Spleen (tissue), 11 donors: ENCODE measurements around the gene PARD3. TPM values are rescaled to one million over a fixed set of nuclear protein-coding genes. Genes with fewer than 3 reads are reported as not detected.
"Not testable (repeated sequence)": the region's sequence is repeated elsewhere in the genome, so short reads cannot be mapped to it uniquely, and the experiment has no call there.

Source experiments
- DNase-seq: peaks from one replicate; pipeline ENCODE4 v3.0.0-alpha.2; 2020
- H3K27ac ChIP-seq, 8 donors: fragments of 200-600 bp; sonication (generic) in 7 of 8; 1 replicate in 4 of 8; 2 replicates in 4 of 8; pipeline versions ENCODE4 v1.5.0 to v1.8.0; 2016 to 2021; ENCODE audit warnings: inconsistent platforms in 4 of 8, mild to moderate bottlenecking in 4 of 8, moderate library complexity in 1 of 8
- H3K27me3 ChIP-seq, 7 donors: fragments of 200-600 bp; sonication (generic) in 6 of 7; replicated peaks in 1 of 7; 1 replicate in 4 of 7; 2 replicates in 3 of 7; pipeline versions ENCODE4 v1.5.0 to v1.8.0; 2016 to 2021; ENCODE audit warnings: inconsistent platforms in 3 of 7, mild to moderate bottlenecking in 1 of 7
- H3K36me3 ChIP-seq, 6 donors: fragments of 200-600 bp; sonication (generic) in 5 of 6; 1 replicate in 4 of 6; 2 replicates in 2 of 6; pipeline versions ENCODE4 v1.5.0 to v1.8.0; 2016 to 2021; ENCODE audit warnings: inconsistent platforms in 2 of 6
- H3K4me1 ChIP-seq, 6 donors: fragments of 200-600 bp; sonication (generic) in 5 of 6; 1 replicate in 3 of 6; 2 replicates in 3 of 6; pipeline versions ENCODE4 v1.5.0 to v1.8.0; 2016 to 2021; ENCODE audit warnings: inconsistent platforms in 3 of 6
- H3K4me3 ChIP-seq, 8 donors: fragments of 200-600 bp; sonication (generic) in 7 of 8; 1 replicate in 4 of 8; 2 replicates in 4 of 8; pipeline versions ENCODE4 v1.5.0 to v1.8.0; 2016 to 2021; ENCODE audit warnings: inconsistent platforms in 4 of 8, mild to moderate bottlenecking in 4 of 8, moderate library complexity in 2 of 8
- H3K9me3 ChIP-seq, 8 donors: fragments of 200-600 bp; sonication (generic) in 7 of 8; 1 replicate in 4 of 8; 2 replicates in 4 of 8; pipeline versions ENCODE4 v1.5.0 to v1.8.0; 2016 to 2021; ENCODE audit warnings: inconsistent platforms in 4 of 8
- POLR2A ChIP-seq, 3 donors: fragments of 450-650 bp; IDR thresholded peaks; one replicate each; pipeline ENCODE4 v1.5.1; 2017; ENCODE audit warnings: antibody characterized with exemption in 3 of 3, mild to moderate bottlenecking in 1 of 3
- POLR2AphosphoS5 ChIP-seq, 3 donors: sonication (generic); formaldehyde crosslinking; IDR thresholded peaks; one replicate each; pipeline ENCODE4 v1.5.1; 2017; ENCODE audit warnings: antibody characterized with exemption in 3 of 3
- WGBS, 5 donors: extraction: QIAGEN DNeasy Blood & Tissue Kit in 3 of 5; methylation state at CpG; one replicate each; pipeline versions ENCODE4 v1.1.5 to v1.1.7; 2013 to 2018; 5-methylcytosine and 5-hydroxymethylcytosine counted together
- intact Hi-C: fragments of 100-400 bp; cut with DNase I; formaldehyde crosslinking; loops from one replicate; pipeline ENCODE4 v1.15.0; 2023; ENCODE audit warnings: low total_unique reads
- polyA plus RNA-seq, 3 donors: library from polyadenylated mRNA; stranded (reverse); fragments of 200-250 nt; gene quantifications; one replicate each; pipeline ENCODE4 v1.2.1, GENCODE V29; 2013
- total RNA-seq, 7 donors: library from RNA; depleted of rRNA in 3 of 7; stranded (reverse); fragments of >200 nt in 3 of 7; fragmentation: NEBNext Ultra II Directional in 4 of 7; extraction: Animal tissue kit (Norgen Biotek cat#: 25700) in 4 of 7; gene quantifications; one replicate each; pipeline versions ENCODE4 v1.1.0 to v1.2.1, GENCODE V29; 2016 to 2021
- TF ChIP-seq, protein P1 (sequence below), 11 experiments: fragments of 200-600 bp in 7 of 11; fragments of 450-650 bp in 4 of 11; sonication (generic) in 4 of 11; IDR thresholded peaks in 8 of 11; conservative IDR thresholded peaks in 3 of 11; 1 replicate in 7 of 11; 2 replicates in 4 of 11; pipeline versions ENCODE4 v1.4.0 to v1.8.0; 2016 to 2021; ENCODE audit warnings: antibody characterized with exemption in 11 of 11, inconsistent platforms in 4 of 11, mild to moderate bottlenecking in 1 of 11
- donor health status: healthy with polysubstance abuse.
- donor health status: DM: no; HTN: no; CAD: no; lungs with moderate emphysema.
- donor health status: DM: no; HTN: no; CAD: no.
- donor health status: Bipolar disorder and iron deficiency.
- donor health status: healthy.
- donor health status: DM: no; HTN: no; CAD: no.
- donor health status: DM: yes; HTN: yes; CAD: no.

PARD3 gene
- total and polyA plus RNA-seq, 10 donors: 2.8 to 18.9 (median 10.8) TPM

DNA sequence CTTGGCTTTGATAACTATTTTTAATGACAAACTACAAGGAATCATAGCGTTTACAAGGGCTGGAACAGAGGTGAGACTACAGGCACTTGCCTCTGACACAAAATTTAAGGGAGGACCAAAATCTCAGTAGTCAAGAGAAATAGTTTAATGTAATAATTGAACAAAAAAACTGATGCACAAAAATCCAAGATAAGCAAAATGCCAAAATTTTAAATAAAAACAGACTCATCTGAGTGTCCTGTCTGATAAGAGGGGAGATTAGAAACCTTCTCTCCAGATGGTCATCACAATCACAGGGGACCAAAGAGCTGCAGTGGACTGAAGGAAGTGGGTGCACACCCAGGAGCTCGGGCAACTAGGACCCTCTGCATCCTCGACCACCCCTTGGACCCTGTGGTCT is 70.5 kb downstream of the PARD3 start:
- Histone ChIP-seq H3K4me1 (peaks cover 0 to 6% (median 0%) of the 10 kb centered on the region in 6 donors), H3K27me3 (peaks cover 0 to 7% (median 0%) of the 10 kb centered on the region in 7 donors), H3K36me3 (no peaks in the 10 kb centered on the region), H3K4me3 (no peak overlapping the region), H3K9me3 (no peaks in the 10 kb centered on the region), H3K27ac (no peak overlapping the region)
- WGBS, 5 donors: 80 to 92% (median 84%) methylated on average over 3 of the region's 3 CpGs
- TF ChIP-seq POLR2AphosphoS5 (IDR thresholded peaks at IDR 0.05) (no peak), POLR2A (IDR thresholded peaks at IDR 0.05) (no peak)
- TF ChIP-seq, protein P1, sequence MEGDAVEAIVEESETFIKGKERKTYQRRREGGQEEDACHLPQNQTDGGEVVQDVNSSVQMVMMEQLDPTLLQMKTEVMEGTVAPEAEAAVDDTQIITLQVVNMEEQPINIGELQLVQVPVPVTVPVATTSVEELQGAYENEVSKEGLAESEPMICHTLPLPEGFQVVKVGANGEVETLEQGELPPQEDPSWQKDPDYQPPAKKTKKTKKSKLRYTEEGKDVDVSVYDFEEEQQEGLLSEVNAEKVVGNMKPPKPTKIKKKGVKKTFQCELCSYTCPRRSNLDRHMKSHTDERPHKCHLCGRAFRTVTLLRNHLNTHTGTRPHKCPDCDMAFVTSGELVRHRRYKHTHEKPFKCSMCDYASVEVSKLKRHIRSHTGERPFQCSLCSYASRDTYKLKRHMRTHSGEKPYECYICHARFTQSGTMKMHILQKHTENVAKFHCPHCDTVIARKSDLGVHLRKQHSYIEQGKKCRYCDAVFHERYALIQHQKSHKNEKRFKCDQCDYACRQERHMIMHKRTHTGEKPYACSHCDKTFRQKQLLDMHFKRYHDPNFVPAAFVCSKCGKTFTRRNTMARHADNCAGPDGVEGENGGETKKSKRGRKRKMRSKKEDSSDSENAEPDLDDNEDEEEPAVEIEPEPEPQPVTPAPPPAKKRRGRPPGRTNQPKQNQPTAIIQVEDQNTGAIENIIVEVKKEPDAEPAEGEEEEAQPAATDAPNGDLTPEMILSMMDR (IDR thresholded peaks at IDR 0.05 in 8 of 11, conservative IDR thresholded peaks at IDR 0.05 in 3 of 11): no peak
- intact Hi-C loops: no loop called here
- DNase-seq: no peak

DNA sequence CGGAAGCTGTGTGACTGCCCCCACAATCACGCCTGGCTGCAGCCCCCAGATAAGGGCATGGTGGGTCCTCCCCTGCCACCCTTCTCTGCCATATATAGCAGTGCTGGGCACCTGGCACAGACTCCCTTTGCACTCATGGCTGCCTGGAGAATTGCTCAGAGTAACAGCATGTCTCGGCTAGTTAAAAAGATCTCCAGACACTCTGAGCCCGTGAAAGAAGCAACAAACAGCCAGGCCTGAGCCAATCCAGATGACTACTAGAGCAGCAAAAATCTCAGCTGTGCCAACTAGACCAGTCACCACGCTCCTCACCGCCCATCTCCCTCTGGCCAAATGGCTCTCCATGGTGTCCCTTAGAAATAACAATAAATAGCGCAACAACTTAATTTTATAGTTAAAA is 71.3 kb downstream of the PARD3 start:
- intact Hi-C loops: no loop called here
- Histone ChIP-seq H3K27ac (no peak overlapping the region), H3K36me3 (no peaks in the 10 kb centered on the region), H3K9me3 (no peaks in the 10 kb centered on the region), H3K4me3 (no peak overlapping the region), H3K4me1 (peaks cover 0 to 6% (median 0%) of the 10 kb centered on the region in 6 donors), H3K27me3 (peaks cover 0 to 11% (median 0%) of the 10 kb centered on the region in 7 donors)
- no peak for DNase-seq
- WGBS, 5 donors: 69 to 92% (median 88%) methylated on average over 5 to 7 of the region's 7 CpGs
- TF ChIP-seq POLR2A (IDR thresholded peaks at IDR 0.05) (no peak), POLR2AphosphoS5 (IDR thresholded peaks at IDR 0.05) (no peak)
- TF ChIP-seq, protein P1 (IDR thresholded peaks at IDR 0.05 in 8 of 11, conservative IDR thresholded peaks at IDR 0.05 in 3 of 11): no peak

DNA sequence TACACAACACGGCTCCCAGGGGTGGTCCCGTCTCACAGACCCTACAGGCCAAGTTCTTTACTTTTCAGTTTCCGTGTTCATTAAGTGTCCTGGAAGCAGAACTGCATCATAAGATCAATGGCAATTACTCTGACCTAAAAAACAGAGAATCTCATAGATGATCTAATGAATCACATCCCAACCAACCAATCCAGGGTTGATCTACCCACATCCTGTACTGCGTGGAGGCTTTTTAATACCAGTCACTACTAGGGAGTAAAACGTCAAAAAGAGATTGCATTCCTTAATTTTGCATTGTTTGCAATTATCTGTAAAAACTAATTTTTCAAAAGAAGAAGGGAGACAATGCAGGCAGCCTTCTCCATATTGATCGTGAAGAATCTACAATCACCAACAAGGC is 72.6 kb downstream of the PARD3 start:
- WGBS, 5 donors: 82 to 88% (median 84%) methylated on average over 6 of the region's 6 CpGs
- TF ChIP-seq, protein P1 (IDR thresholded peaks at IDR 0.05 in 8 of 11, conservative IDR thresholded peaks at IDR 0.05 in 3 of 11): no peak
- TF ChIP-seq POLR2AphosphoS5 (IDR thresholded peaks at IDR 0.05) (no peak), POLR2A (IDR thresholded peaks at IDR 0.05) (no peak)
- Histone ChIP-seq H3K4me1 (peaks cover 0 to 6% (median 0%) of the 10 kb centered on the region in 6 donors), H3K36me3 (no peaks in the 10 kb centered on the region), H3K27ac (no peak overlapping the region), H3K9me3 (no peaks in the 10 kb centered on the region), H3K4me3 (no peak overlapping the region), H3K27me3 (peaks cover 0 to 15% (median 0%) of the 10 kb centered on the region in 7 donors)
- intact Hi-C loops: no loop called here
- DNase-seq: no peak

DNA sequence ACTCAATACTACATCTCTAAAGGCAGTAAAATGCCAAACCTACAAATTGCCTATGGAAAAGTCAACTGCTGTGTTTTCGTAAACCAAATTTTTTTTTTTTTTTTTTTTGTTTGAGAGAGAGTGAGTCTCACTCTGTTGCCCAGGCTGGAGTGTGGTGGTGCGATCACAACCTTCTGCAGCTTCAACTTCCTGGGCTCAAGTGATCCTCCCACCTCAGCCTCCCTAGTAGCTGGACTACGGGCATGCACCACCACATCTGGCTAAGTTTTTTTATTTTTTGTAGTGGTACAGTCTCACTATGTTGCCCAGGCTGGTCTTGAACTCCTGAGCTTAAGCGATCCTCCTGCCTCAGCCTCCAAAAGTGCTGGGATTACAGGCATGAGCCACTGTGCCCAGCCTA is 74.0 kb downstream of the PARD3 start:
- H3K4me3 ChIP-seq, H3K9me3 ChIP-seq, H3K27ac ChIP-seq, intact Hi-C loops, H3K36me3 ChIP-seq, H3K4me1 ChIP-seq, DNase-seq: not testable (repeated sequence)
- H3K27me3 ChIP-seq: peaks cover 0 to 15% (median 0%) of the 10 kb centered on the region in 7 donors
- 87 to 96% (median 95%) methylated on average over 4 of the region's 4 CpGs for WGBS, 5 donors

DNA sequence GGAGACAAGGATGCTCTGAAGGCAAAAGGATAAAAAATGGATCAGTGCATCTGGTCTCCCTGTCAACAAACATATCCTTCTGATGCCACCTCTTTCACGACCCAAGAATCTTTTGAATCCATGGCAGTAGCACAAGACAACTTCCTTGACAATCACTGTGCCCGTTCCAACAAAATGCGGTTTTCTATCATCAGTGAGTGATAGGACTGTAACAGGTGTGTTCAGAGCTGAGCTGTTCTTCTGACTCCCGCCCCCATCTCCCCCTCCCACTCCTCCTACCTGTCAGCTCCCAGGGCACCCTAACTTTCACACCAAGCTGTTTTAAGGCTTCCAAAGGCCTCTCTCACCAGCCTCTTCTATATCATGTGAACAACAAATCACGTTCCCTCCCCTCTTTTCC is 74.8 kb downstream of the PARD3 start:
- Histone ChIP-seq H3K4me1 (peaks cover 0 to 6% (median 0%) of the 10 kb centered on the region in 6 donors), H3K4me3 (no peak overlapping the region), H3K27ac (no peak overlapping the region), H3K27me3 (peaks cover 0 to 15% (median 0%) of the 10 kb centered on the region in 7 donors), H3K36me3 (no peaks in the 10 kb centered on the region), H3K9me3 (no peaks in the 10 kb centered on the region)
- DNase-seq: no peak
- intact Hi-C loops: no loop called here
- TF ChIP-seq, protein P1 (IDR thresholded peaks at IDR 0.05 in 8 of 11, conservative IDR thresholded peaks at IDR 0.05 in 3 of 11): no peak
- TF ChIP-seq POLR2A (IDR thresholded peaks at IDR 0.05) (no peak), POLR2AphosphoS5 (IDR thresholded peaks at IDR 0.05) (no peak)
- WGBS, 5 donors: 47 to 61% (median 59%) methylated on average over 5 of the region's 5 CpGs
